GM18517 (cell line): ENCODE data around the gene ZFP36L1.
A peak's percentile ranks its signal among the peaks of the same experiment; 100 is the strongest.

Experiments
- ATAC-seq: cut with Tn5 transposase; IDR thresholded peaks from one replicate; pipeline ENCODE4 v1.9.1; 2021; ENCODE audit warnings: mild to moderate bottlenecking, moderate library complexity; ENCODE audit not compliant: unreplicated experiment

ZFP36L1 gene

GRCh38 chr14:68816183-68816942, 23.5 kb upstream of the ZFP36L1 start:
- peak; percentile 41 for ATAC-seq

GRCh38 chr14:68815298-68816182, 22.7 kb upstream of the ZFP36L1 start:
- no peak for ATAC-seq

GRCh38 chr14:68814539-68815297, 21.9 kb upstream of the ZFP36L1 start:
- peak; percentile 40 for ATAC-seq

GRCh38 chr14:68814238-68814538, 21.3 kb upstream of the ZFP36L1 start:
- no peak for ATAC-seq

- no peak for ATAC-seq
Observed at GRCh38 chr14:68813318-68813838, 20.5 kb upstream of the ZFP36L1 start.

- ATAC-seq, result no peak
Observed at GRCh38 chr14:68811171-68811570, 18.3 kb upstream of the ZFP36L1 start.

GRCh38 chr14:68810173-68811153, 17.6 kb upstream of the ZFP36L1 start:
- ATAC-seq, result no peak

- ATAC-seq, result no peak
Observed at GRCh38 chr14:68809524-68809923, 16.7 kb upstream of the ZFP36L1 start.

- ATAC-seq, result no peak
Observed at GRCh38 chr14:68808696-68809480, 16.0 kb upstream of the ZFP36L1 start.

- no peak for ATAC-seq
Observed at GRCh38 chr14:68807987-68808386, 15.1 kb upstream of the ZFP36L1 start.

GRCh38 chr14:68807148-68807600, 14.3 kb upstream of the ZFP36L1 start:
- ATAC-seq, result no peak

GRCh38 chr14:68806526-68807147, 13.8 kb upstream of the ZFP36L1 start:
- ATAC-seq, result no peak

GRCh38 chr14:68805414-68805813, 12.5 kb upstream of the ZFP36L1 start:
- no peak for ATAC-seq

GRCh38 chr14:68801631-68802030, 8.8 kb upstream of the ZFP36L1 start:
- no peak for ATAC-seq

GRCh38 chr14:68800953-68801352, 8.1 kb upstream of the ZFP36L1 start:
- no peak for ATAC-seq

GRCh38 chr14:68800390-68800789, 7.5 kb upstream of the ZFP36L1 start:
- no peak for ATAC-seq

- ATAC-seq, result no peak
Observed at GRCh38 chr14:68798621-68799020, 5.8 kb upstream of the ZFP36L1 start.

- no peak for ATAC-seq
Observed at GRCh38 chr14:68797121-68797670, 4.3 kb upstream of the ZFP36L1 start.
